Activated T-helper 1 cell treated with anti-CD3 and anti-CD28 coated beads, Interleukin-2, amount 50 U/mL, for 16 hours (primary cell): Measurements from ENCODE around the gene COL16A1.
A peak's percentile ranks its signal among the peaks of the same experiment; 100 is the strongest.
"Not testable (repeated sequence)": the region's sequence is repeated elsewhere in the genome, so short reads cannot be mapped to it uniquely, and the experiment has no call there.

Experiments used
- DNase-seq, 2 donors: peaks; one replicate each; pipeline ENCODE4 v3.0.0-alpha.2; 2020; ENCODE audit warnings: low read depth in 1 of 2, low spot score in 1 of 2

COL16A1 gene

DNA sequence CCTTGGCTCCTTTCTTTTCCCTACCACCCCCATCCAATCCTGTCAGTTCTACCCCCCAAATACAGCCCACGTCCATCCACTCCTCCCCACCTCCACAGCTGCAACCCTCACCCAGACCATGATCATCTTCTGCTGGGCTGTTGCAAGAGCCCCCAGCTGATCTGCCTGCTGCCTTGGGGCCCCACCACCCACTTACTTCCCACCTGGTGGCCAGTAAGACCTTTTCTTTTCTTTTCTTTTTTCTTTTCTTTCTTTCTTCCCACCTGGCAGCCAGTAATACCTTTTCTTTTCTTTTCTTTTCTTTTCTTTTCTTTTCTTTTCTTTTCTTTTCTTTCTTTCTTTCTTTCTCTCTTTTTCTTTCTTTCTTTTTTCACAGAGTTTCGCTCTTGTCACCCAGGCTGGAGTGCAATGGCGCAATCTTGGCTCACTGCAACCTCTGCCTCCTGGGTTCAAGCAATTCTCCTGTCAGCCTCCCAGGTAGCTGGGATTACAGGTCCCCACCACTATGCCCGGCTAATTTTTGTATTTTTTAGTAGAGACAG is 3.3 kb upstream of the COL16A1 start:
- not testable (repeated sequence) for DNase-seq

- DNase-seq, result no peak
These were observed 2.7 kb upstream of the COL16A1 start for GRCh38 chr1:31706384-31707058.

GRCh38 chr1:31705080-31705866 is 1.5 kb upstream of the COL16A1 start:
- peak; percentile 20 to 37 for DNase-seq

GRCh38 chr1:31704271-31705079 is 658 bp upstream of the COL16A1 start:
- DNase-seq, result no peak

GRCh38 chr1:31702836-31703404 is 897 bp downstream of the COL16A1 start:
- no peak for DNase-seq

DNA sequence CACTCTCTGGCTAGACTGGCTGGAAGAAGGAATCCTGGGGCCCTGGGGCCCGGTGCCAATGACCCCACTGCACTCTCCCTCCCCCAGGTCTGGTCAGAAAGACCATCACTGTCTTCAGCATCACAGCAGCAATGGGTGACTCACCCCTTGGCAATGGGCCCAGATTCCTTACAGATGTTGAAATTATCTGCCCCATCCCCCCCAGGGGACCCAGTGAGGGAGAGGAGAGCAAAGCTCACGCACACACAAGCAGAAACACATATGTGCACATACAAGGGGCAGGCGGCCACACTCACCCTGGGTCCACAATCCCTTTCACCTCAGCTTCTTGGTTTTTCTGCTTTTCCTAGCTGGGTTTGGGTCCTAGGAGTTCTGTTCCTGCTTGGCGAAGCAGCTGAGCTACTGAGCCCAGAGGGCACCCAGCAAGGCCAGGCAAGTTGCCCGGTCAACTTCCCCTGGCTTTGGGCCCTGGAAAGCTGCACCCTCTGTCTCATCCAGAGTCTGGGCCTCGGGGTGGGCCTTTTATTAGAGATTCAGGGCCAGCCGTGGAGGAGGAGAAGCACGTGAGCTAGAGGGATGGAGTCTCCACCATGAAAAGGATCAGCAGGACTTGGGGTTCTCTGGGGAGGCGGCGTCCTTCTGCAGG is 2.6 kb downstream of the COL16A1 start:
- DNase-seq, result no peak

DNA sequence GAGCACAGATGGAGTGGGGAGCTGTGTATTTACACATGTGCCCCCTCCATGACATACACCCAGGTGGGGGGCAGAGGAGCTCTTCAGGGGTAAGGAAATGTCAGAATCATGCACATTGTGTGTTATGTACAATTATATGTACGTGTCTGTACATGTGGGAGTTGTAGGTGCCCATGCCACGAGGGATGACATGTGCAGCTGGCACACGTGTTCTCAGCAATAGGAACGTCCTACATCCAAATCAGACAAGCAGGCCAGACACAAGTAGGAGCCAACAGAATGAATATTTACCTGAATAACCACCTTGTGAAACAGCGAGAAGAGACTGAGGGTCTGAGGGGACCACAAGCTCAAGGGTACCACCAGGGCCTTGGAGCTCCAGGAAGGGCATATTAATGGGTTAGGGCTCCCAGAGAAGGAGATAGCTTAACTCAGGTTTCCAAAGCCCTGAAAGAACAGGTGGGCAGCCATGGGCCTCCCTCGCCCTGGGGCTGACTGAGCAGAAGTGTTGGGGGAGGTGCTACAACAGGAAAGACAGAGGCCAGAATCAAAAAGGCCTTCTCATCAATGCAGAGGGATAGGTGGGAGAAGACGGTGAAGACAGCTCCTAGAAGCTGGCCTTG is 3.2 kb downstream of the COL16A1 start:
- DNase-seq, result no peak

DNA sequence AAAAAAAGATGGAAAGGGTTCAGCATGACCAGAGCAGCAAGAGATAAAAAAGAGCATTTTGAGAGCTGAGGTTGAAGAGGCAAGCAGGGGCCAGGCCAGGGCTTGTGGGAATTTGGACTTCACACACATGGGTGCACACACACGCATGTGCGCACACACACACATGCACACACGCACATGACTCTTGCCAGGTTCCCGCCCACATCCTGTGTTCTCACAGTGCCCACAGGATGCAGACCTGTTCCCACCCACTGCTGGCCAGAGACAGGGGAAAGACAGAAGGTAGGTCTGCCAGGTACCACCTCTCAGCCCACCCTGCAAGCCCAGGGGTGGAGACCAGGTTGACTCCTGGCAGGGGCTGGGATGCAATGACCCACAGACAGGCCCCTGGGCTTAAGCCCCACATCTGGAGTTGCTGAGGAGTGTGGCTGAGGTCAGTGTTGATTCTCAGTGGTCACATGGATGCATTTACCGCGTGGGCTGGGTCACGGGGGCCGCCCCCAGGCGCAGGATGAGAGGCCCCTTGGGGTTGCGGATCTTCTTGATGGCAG is 4.4 kb downstream of the COL16A1 start:
- no peak for DNase-seq

GRCh38 chr1:31697369-31697984 is 6.3 kb downstream of the COL16A1 start:
- DNase-seq, result no peak

DNA sequence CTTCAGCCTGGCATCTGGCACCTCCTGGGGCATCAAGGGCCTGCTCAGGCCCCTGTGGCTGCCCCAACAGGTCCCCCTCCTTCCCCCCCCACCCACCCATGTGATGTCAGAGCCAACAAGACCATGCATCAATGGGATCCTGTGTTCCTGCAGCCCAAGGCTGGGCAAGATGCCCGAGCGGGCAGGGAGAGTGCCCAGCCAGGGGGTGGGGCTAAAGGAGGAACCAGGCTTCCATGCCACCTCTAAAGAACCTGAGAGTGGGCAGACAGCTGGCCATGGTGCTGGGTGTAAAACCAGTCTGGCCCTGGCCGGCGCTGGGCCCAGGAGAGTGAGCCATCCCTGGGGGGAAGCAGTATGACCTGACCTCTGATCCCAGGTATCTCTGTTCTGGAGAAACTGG is 7.6 kb downstream of the COL16A1 start:
- no peak for DNase-seq

- DNase-seq, result no peak
These were observed 8.5 kb downstream of the COL16A1 start for GRCh38 chr1:31695327-31695726.

DNA sequence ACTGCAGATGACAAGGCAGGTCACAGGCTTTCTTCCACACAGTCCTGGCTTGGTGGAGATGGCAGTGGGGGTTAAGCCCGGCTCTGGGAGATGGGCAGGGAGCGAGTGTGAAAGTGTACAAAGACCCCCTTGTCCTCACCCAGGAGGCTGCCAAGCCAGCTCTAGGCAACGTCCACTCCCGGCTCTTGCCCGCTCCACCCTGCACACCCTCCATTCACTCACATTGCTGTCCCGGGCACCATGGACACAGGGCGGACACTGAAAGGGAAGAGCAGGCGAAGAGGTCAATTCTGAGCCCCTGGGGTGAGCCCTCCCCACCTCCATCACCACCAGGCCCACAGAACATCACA is 8.9 kb downstream of the COL16A1 start:
- DNase-seq, result no peak

- DNase-seq, result no peak
These were observed 9.5 kb downstream of the COL16A1 start for GRCh38 chr1:31694069-31694963.

- DNase-seq, result no peak
These were observed 10.6 kb downstream of the COL16A1 start for GRCh38 chr1:31693231-31693630.

- DNase-seq, result no peak
These were observed 11.9 kb downstream of the COL16A1 start for GRCh38 chr1:31691951-31692350.

DNA sequence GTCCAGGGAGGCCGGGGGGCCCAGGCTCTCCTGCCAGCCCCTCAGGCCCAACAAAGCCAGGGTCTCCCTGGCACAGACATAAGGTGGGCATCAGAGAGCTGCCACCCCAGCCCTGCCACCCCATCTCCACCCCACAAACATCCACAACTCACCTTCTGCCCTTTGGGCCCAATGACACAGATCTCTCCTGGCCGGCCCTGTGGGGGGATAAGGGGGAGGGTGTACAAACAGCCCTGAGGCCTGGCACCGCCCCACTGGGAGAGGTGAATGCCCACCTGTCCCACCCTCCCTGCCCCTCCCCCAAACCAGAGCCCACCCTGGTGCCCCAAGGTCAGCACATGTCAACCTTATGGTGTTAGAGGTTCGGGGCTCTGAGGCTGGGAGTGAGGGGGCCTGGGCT is 12.4 kb downstream of the COL16A1 start:
- no peak for DNase-seq

DNA sequence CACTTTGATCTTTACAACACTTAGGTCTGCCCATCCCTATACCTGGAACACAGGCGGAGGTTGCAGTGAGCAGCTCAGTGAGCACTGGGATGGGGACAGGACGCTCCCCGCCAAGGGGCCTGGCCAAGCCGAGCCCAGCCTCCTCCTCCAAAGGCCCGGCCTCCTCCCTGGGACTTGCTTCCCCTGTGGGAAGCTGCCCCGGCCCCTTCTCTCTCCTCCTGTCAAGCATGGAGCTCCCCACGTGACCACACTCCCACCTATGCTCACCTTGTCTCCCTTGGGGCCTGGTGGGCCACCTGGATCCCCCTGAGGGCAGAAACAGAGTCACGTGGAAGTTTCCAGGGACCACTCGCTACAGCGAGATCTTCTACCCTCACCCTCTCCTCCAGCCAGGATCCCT is 12.9 kb downstream of the COL16A1 start:
- DNase-seq, result no peak

GRCh38 chr1:31689854-31690253 is 14.0 kb downstream of the COL16A1 start:
- no peak for DNase-seq

GRCh38 chr1:31689379-31689778 is 14.4 kb downstream of the COL16A1 start:
- DNase-seq, result no peak
